Pancreas (tissue), 10 donors: Measurements from ENCODE around the gene TXNDC11. TPM values are rescaled to one million over a fixed set of nuclear protein-coding genes. Genes with fewer than 3 reads are reported as not detected.

Source experiments
- ATAC-seq, 4 donors: fragments of 200-7000 bp; cut with Tn5 transposase; one replicate each; pipeline versions ENCODE4 v1.8.0 to v1.9.1; 2020; ENCODE audit warnings: mild to moderate bottlenecking in 4 of 4, moderate library complexity in 4 of 4
- DNase-seq, 6 donors: peaks; one replicate each; pipeline ENCODE4 v3.0.0-alpha.2; 2020
- FAIRE-seq: peaks from 2 replicates; lab custom pipeline; 2012; peaks lifted over from hg19 to GRCh38; lab: Jason Lieb, UNC
- H3K27ac ChIP-seq, 4 donors: fragments of 200-600 bp; sonication (generic); 1 replicate in 3 of 4; 2 replicates in 1 of 4; pipeline versions ENCODE4 v1.5.0 to v1.8.0; 2020
- H3K27me3 ChIP-seq, 4 donors: fragments of 200-600 bp; one replicate each; pipeline ENCODE4 v1.8.0; 2021
- H3K36me3 ChIP-seq, 3 donors: fragments of 200-600 bp; sonication (generic) in 1 of 3; one replicate each; pipeline versions ENCODE4 v1.5.0 to v1.8.0; 2020 to 2021
- H3K4me1 ChIP-seq, 3 donors: fragments of 200-600 bp; one replicate each; pipeline ENCODE4 v1.8.0; 2021
- H3K4me3 ChIP-seq, 4 donors: fragments of 200-600 bp; sonication (generic) in 2 of 4; one replicate each; pipeline versions ENCODE4 v1.5.0 to v1.8.0; 2020 to 2021
- H3K9me3 ChIP-seq, 4 donors: fragments of 200-600 bp; one replicate each; pipeline ENCODE4 v1.8.0; 2021
- WGBS, 2 donors: extraction: QIAGEN DNeasy Blood & Tissue Kit; methylation state at CpG; one replicate each; pipeline ENCODE4 v1.1.7; 2013; 5-methylcytosine and 5-hydroxymethylcytosine counted together
- intact Hi-C, 3 donors: fragments of 100-400 bp; cut with DNase I; formaldehyde crosslinking; loops; one replicate each; pipeline versions ENCODE4 v1.11.1 to v1.14.2; 2022
- polyA plus RNA-seq, 2 donors: library from polyadenylated mRNA; stranded (reverse); fragments of 200-250 nt; gene quantifications; one replicate each; pipeline ENCODE4 v1.2.3, GENCODE V29; 2013
- total RNA-seq, 6 donors: library from RNA; stranded (reverse); fragmentation: NEBNext Ultra II Directional in 4 of 6; extraction: Animal tissue kit (Norgen Biotek cat#: 25700) in 4 of 6; gene quantifications; one replicate each; pipeline versions ENCODE4 v1.2.1 to v1.2.4, GENCODE V29; 2021 to 2023
- TF ChIP-seq, protein P1 (sequence below), 4 donors: fragments of 200-600 bp; sonication (generic) in 3 of 4; IDR thresholded peaks; one replicate each; pipeline versions ENCODE4 v1.5.0 to v1.8.0; 2021; ENCODE audit warnings: antibody characterized with exemption in 4 of 4
- donor health status: healthy with polysubstance abuse.
- donor health status: DM: no; HTN: no; CAD: no; lungs with moderate emphysema.
- donor health status: DM: no; HTN: no; CAD: no.
- donor health status: control.
- donor health status: control.
- donor health status: Bipolar disorder and iron deficiency.
- donor health status: DM: yes; HTN: yes; CAD: no.
- donor health status: DM: no; HTN: no; CAD: no.
- donor health status: DM: no; HTN: no; CAD: no.
- donor health status: DM: yes; HTN: yes; CAD: no.

The TXNDC11 gene
- total and polyA plus RNA-seq, 8 donors, result 28.1 to 80.8 (median 37.1) TPM

DNA sequence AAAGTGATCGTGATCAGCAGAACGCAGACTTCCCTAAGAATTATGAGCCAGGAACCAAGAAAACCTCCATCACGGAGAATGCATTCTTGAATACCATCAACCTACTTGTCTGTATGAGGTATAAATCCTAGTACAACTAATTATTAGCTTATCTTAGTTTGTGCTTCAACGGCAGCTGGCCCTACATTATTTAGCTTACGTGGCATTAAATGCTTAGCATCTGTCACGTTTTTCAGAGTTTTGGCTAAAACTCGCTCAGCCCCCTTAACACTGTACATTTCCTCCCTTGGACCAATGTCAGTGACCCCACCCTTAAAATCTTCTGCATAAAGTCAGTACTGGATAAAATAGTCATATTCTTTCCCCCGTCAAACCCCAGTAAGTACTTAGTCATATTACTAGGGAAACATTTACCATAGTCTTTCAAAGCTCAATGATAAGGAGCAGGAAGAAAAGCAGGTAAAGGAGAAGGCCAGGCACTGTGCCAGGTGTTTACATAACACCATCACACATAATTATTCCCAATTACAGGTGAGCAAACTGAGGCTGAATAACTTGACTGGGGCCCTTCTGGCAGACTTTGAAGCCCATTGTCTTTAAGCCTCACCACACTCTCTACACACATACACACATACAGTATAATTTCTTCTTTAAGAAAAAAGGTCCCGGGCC lies 16.6 kb upstream of the TXNDC11 start:
- 36 to 38% methylated on average over 9 of the region's 9 CpGs for WGBS, 2 donors
- Histone ChIP-seq H3K36me3 (peaks cover 0 to 35% (median 23%) of the 10 kb centered on the region in 3 donors), H3K4me1 (peaks cover 22 to 44% (median 24%) of the 10 kb centered on the region in 3 donors), H3K9me3 (no peaks in the 10 kb centered on the region), H3K27me3 (no peaks in the 10 kb centered on the region), H3K27ac (peak overlapping the region in 2 of 4 donors; percentile 69 to 71), H3K4me3 (no peak overlapping the region)
- TF ChIP-seq, protein P1, sequence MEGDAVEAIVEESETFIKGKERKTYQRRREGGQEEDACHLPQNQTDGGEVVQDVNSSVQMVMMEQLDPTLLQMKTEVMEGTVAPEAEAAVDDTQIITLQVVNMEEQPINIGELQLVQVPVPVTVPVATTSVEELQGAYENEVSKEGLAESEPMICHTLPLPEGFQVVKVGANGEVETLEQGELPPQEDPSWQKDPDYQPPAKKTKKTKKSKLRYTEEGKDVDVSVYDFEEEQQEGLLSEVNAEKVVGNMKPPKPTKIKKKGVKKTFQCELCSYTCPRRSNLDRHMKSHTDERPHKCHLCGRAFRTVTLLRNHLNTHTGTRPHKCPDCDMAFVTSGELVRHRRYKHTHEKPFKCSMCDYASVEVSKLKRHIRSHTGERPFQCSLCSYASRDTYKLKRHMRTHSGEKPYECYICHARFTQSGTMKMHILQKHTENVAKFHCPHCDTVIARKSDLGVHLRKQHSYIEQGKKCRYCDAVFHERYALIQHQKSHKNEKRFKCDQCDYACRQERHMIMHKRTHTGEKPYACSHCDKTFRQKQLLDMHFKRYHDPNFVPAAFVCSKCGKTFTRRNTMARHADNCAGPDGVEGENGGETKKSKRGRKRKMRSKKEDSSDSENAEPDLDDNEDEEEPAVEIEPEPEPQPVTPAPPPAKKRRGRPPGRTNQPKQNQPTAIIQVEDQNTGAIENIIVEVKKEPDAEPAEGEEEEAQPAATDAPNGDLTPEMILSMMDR (IDR thresholded peaks at IDR 0.05), result no peak
- peak; percentile 41 to 67 (median 52) for ATAC-seq
- intact Hi-C loops, result no loop called here
- peak in 2 of 6 donors; percentile 57 to 66 for DNase-seq
- FAIRE-seq, result no peak

DNA sequence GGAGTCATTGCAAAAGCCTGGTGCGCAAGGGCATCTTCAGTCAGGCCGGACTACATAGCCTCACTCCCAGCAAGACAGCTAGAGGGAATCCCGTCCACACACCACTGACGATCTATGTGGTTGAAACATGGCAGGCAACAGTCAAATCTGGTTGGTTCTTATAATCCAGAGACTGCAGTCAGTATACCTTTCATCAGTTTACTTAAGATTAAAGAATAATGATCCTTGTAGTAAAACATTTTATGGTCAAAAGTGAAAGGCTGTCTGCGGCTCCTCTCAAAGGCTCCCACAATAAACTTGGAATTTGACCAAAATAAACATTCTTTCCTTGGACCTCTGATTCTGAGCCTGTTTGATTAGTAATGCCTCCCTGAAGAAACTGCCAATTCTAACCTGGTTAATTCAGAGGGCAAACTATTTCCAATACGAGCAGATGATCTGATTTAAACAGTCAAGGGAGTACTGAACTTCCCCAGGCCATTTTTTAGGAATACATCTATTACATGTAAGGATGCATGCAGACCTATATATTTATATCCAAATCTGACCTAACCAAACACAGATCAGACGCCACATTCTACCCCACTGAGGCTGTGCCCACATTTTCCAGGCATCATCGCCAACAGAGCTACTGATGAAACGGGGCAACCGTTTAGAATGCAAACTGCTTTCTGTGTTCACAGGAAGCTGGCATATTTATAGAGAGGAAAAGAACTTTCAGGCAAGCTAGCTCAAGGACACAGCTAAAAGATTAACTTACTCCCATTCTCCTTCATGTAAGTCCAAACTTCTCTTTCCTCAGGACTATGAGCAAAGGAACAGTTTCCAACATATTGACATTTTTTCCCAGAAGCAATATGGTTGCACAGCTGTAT lies 15.3 kb upstream of the TXNDC11 start:
- no peaks in the 10 kb centered on the region for H3K27me3 ChIP-seq
- ATAC-seq (peak; percentile 58 to 74 (median 68)), DNase-seq (no peak), FAIRE-seq (no peak)
- H3K4me1 ChIP-seq, result peaks cover 24 to 48% (median 26%) of the 10 kb centered on the region in 3 donors
- no peaks in the 10 kb centered on the region for H3K9me3 ChIP-seq
- 16 to 19% methylated on average over 10 of the region's 10 CpGs for WGBS, 2 donors
- peak overlapping the region in 3 of 4 donors; percentile 3 to 71 (median 69) for H3K27ac ChIP-seq
- intact Hi-C loops, result no loop called here
- peaks cover 0 to 40% (median 18%) of the 10 kb centered on the region in 3 donors for H3K36me3 ChIP-seq
- peak overlapping the region in 1 of 4 donors; percentile 9 for H3K4me3 ChIP-seq
- TF ChIP-seq, protein P1 (IDR thresholded peaks at IDR 0.05), result no peak

DNA sequence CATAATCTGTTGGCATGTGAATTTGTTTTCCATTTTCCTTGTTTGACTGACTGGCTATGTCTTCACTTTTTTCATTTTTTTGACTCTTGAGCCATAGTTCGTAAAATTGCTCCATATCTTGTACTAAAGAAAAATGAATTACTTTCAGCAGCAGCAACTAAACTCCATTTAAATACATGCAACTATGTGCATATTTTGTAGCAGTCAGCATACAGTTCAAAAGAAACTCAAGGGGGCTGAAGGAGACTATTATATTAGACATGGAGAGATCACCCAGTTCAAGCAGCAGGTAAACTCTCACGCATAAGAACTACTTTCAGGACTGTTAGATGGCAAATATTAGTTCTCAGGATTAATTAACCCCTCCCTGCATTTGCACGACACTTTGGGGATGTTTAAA lies 13.6 kb upstream of the TXNDC11 start:
- H3K9me3 ChIP-seq, result no peaks in the 10 kb centered on the region
- TF ChIP-seq, protein P1 (IDR thresholded peaks at IDR 0.05), result no peak
- H3K4me1 ChIP-seq, result peaks cover 24 to 52% (median 35%) of the 10 kb centered on the region in 3 donors
- FAIRE-seq (no peak), ATAC-seq (no peak), DNase-seq (no peak)
- intact Hi-C loops, result no loop called here
- H3K27ac ChIP-seq, result peak overlapping the region in 2 of 4 donors; percentile 69 to 74
- H3K27me3 ChIP-seq, result no peaks in the 10 kb centered on the region
- 41 to 54% methylated on average over 3 of the region's 3 CpGs for WGBS, 2 donors
- peaks cover 0 to 28% (median 9%) of the 10 kb centered on the region in 3 donors for H3K36me3 ChIP-seq
- no peak overlapping the region for H3K4me3 ChIP-seq

DNA sequence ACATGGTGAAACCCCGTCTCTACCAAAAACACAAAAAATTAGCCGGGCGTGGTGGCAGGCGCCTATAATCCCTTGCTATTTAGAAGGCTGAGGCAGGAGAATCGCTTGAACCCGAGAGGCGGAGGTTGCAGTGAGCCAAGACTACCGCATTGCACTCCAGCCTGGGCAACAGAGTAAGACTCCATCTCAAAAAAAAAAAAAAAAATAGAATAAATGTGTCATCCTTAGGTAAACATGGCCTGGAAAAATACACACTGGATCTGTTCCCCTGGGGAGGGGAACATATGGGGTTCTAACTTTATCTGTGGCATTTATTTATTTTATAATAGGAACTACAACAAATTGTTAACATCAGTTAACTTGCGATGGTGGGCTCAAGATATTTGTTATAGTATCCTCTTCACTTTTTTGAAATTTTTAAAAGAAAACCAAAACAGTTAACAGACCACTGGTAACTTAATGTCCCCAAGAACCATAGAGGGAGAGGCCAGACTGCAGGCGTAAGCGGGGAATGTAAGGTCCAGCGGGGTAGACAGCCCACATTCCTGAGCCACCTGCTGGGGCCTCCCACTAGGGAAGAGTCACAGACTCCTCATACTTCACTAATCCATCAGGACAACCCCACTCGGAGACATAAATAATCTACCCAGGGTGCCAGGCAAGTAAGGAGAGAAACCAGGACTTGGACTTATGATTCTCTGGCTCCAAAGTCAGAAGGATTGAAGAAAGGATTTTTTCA lies 12.5 kb upstream of the TXNDC11 start:
- 78 to 79% methylated on average over 13 of the region's 13 CpGs for WGBS, 2 donors
- ATAC-seq, result peak in 2 of 4 donors; percentile 20 to 33
- no peak for DNase-seq
- Histone ChIP-seq H3K27ac (peak overlapping the region in 3 of 4 donors; percentile 8 to 74 (median 74)), H3K27me3 (no peaks in the 10 kb centered on the region), H3K4me3 (no peak overlapping the region), H3K36me3 (peaks cover 0 to 25% (median 8%) of the 10 kb centered on the region in 3 donors), H3K9me3 (no peaks in the 10 kb centered on the region), H3K4me1 (peaks cover 24 to 61% (median 35%) of the 10 kb centered on the region in 3 donors)
- TF ChIP-seq, protein P1 (IDR thresholded peaks at IDR 0.05), result no peak
- intact Hi-C loops, result no loop called here
- FAIRE-seq, result no peak
